GM12892 (cell line): ENCODE results near the gene MCL1.
"Not testable (repeated sequence)": the region's sequence is repeated elsewhere in the genome, so short reads cannot be mapped to it uniquely, and the experiment has no call there.

Source experiments
- DNase-seq: peaks from one replicate; pipeline ENCODE4 v3.0.0; 2011; ENCODE audit not compliant: insufficient read length
- FAIRE-seq: peaks from 2 replicates; lab custom pipeline; 2011; peaks lifted over from hg19 to GRCh38; lab: Jason Lieb, UNC
- POLR2A ChIP-seq: IDR thresholded peaks from 2 replicates; pipeline ENCODE4 v1.6.1; 2011; ENCODE audit warnings: low read depth, low read length, control low read depth
- POLR2AphosphoS5 ChIP-seq: IDR thresholded peaks from 2 replicates; pipeline ENCODE4 v1.6.1; 2011; ENCODE audit warnings: low read depth, low read length, control low read depth
- TAF1 ChIP-seq: IDR thresholded peaks from 2 replicates; pipeline ENCODE4 v1.6.1; 2011; ENCODE audit warnings: low read depth, mild to moderate bottlenecking, control low read depth, low read length, borderline replicate concordance

MCL1 gene

GRCh38 chr1:150615346-150616201 is 36.2 kb upstream of the MCL1 start:
- TF ChIP-seq TAF1 (no peak), POLR2AphosphoS5 (no peak), POLR2A (no peak)
- DNase-seq (no peak), FAIRE-seq (no peak)

DNA sequence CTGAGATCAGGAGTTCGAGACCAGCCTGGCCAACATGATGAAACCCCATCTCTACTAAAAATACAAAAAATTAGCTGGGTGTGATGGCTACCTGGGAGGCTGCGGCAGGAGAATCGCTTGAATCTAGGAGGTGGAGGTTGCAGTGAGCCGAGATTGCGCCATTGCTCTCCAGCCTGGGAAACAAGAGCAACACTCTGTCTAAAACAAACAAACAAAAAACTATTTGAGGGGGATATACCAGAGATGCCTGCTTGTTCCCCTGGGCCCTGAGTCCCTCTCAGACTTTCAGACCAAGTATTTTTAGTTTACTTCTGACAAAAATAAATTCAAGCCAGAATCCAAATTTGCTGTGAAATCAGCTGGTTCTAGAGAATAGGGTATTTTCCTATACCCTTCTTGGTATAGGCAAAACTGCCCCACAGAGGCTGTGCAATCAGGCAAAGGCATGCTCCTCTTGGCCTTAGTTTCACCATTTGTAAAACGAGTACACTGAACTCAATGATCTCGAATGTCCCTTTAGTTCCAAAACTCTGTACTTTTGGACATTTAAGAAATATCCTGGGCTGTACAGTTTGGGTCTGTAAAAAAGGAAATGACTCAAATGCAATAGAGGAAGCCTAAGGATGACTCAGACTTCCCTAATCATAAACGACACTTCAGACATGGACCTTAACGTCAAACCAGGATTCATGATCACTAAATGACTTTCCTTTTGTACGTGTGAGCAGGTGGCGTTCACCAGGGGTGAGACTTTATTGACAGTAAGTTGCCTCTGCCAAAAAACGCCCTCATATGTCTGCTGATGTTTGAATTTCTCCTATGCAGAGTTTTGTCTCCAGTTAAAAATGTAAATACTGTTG is 33.9 kb upstream of the MCL1 start:
- FAIRE-seq (peak; percentile 88), DNase-seq (no peak)
- TF ChIP-seq POLR2AphosphoS5 (no peak; the same call in 1 of the 2 replicates), TAF1 (no peak), POLR2A (no peak)

GRCh38 chr1:150612014-150612345 is 32.6 kb upstream of the MCL1 start:
- FAIRE-seq (no peak), DNase-seq (no peak)
- TF ChIP-seq POLR2AphosphoS5 (no peak), POLR2A (no peak), TAF1 (no peak)

- FAIRE-seq, result no peak
- TF ChIP-seq TAF1 (no peak), POLR2A (no peak), POLR2AphosphoS5 (no peak)
- no peak for DNase-seq
Measured at GRCh38 chr1:150610576-150610975, 31.2 kb upstream of the MCL1 start.

- DNase-seq (no peak), FAIRE-seq (no peak)
- TF ChIP-seq POLR2A (no peak), TAF1 (no peak), POLR2AphosphoS5 (no peak)
Measured at GRCh38 chr1:150609732-150610131, 30.3 kb upstream of the MCL1 start.

GRCh38 chr1:150606463-150607142 is 27.2 kb upstream of the MCL1 start:
- DNase-seq, result no peak
- TF ChIP-seq TAF1, result no peak
- FAIRE-seq, result no peak

- not testable (repeated sequence) for FAIRE-seq, DNase-seq
Measured at GRCh38 chr1:150605451-150605731, 26.0 kb upstream of the MCL1 start.

DNA sequence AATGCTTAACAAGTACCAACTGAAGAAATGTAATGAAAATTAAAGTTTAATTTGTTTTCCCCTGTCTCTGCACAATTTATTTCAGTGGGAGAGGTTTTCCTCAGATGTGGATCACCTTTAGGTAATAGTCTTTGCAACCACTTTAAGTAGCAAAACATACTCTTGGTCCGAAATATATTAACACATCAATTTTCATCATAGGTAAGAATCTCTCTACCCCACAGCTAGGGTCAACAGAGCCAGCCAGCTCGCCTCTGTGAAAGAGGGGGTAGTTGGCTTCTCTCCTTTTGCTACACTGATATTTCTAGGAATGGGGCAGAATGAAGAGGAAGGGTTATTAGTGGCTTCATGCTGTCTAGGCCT is 24.8 kb upstream of the MCL1 start:
- no peak for FAIRE-seq
- TF ChIP-seq POLR2AphosphoS5 (no peak), POLR2A (no peak)
- DNase-seq, result no peak

DNA sequence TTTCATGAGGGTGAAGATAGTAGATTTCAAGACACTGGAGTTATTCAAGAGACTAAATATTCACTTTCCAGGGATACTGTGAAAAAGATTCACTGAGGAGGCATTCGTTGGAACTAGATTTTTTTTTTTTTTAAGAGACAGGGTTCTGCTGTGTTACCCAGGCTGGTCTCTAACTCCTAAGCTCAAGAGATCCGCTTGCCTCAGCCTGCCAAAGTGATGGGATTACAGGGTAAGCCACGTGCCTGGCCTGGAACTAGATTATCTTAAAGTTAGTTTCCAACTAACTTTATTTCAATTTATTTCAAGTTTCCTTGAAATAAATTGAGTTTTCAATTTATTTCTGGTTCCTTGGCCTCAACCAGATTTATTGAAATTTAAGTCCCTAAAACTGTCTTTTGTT is 24.3 kb upstream of the MCL1 start:
- FAIRE-seq (no peak), DNase-seq (no peak)
- no peak for TF ChIP-seq POLR2A
- TF ChIP-seq POLR2AphosphoS5, result no peak
- TF ChIP-seq TAF1, result no peak

GRCh38 chr1:150602372-150602771 is 23.0 kb upstream of the MCL1 start:
- not testable (repeated sequence) for FAIRE-seq, DNase-seq

GRCh38 chr1:150601540-150601939 is 22.1 kb upstream of the MCL1 start:
- FAIRE-seq (no peak), DNase-seq (no peak)
- TF ChIP-seq TAF1 (no peak), POLR2AphosphoS5 (no peak), POLR2A (no peak)

- FAIRE-seq, DNase-seq: not testable (repeated sequence)
Measured at GRCh38 chr1:150598346-150598745, 18.9 kb upstream of the MCL1 start.

DNA sequence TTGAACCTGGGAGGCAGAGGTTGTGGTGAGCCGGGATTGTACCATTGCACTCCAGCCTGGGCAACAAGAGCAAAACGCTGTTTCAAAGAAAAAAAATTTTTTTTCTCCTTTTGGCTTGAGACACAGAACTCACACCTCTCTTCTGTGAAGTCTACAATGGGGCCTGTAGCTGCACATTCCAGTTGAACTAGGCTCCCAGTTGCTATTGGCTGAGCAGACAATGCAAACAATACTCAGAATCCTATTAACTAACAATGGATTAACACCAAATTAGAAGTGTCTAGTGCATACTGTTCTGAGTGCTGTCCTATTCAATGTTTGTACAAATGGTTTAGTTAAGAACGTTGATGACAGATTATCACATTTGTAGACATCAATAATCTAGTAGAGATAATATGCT is 17.6 kb upstream of the MCL1 start:
- FAIRE-seq, result no peak
- no peak for TF ChIP-seq POLR2AphosphoS5
- TF ChIP-seq TAF1, result no peak
- TF ChIP-seq POLR2A, result no peak
- DNase-seq, result no peak
